ENCODE data around the gene ZC3H15.
"Not testable (repeated sequence)": the region's sequence is repeated elsewhere in the genome, so short reads cannot be mapped to it uniquely, and the experiment has no call there.

The ZC3H15 gene

GRCh38 chr2:186459009-186459408, 27.1 kb upstream of the ZC3H15 start:
- 86% methylated on average over 2 of the region's 2 CpGs; no CpG with 5 or more reads in 1 of the 2 experiments for WGBS, 2 experiments

GRCh38 chr2:186460465-186460864, 25.6 kb upstream of the ZC3H15 start:
- 50% methylated on average over 1 of the region's 1 CpG; no CpG with 5 or more reads in 1 of the 2 experiments for WGBS, 2 experiments
- H3K27ac ChIP-seq (ENCODE audit: insufficient read depth, low read depth, low read length, poor library complexity, severe bottlenecking), result no peak overlapping the region
- no peaks in the 10 kb centered on the region for H3K36me3 ChIP-seq (ENCODE audit: control insufficient read depth, insufficient read depth, low read length)
- no peak overlapping the region for H3K4me3 ChIP-seq (ENCODE audit: insufficient read depth, low read depth, low read length)
- no peaks in the 10 kb centered on the region for H3K9me3 ChIP-seq (ENCODE audit: control insufficient read depth, low read length)
- no peaks in the 10 kb centered on the region for H3K4me1 ChIP-seq (ENCODE audit: control insufficient read depth, insufficient read depth, low read length)
- H3K27me3 ChIP-seq (ENCODE audit: control insufficient read depth, insufficient read depth, low read length, poor library complexity, severe bottlenecking), result no peaks in the 10 kb centered on the region

More at GRCh38 chr2:186459009-186459408, 27.1 kb upstream of the ZC3H15 start:
- Histone ChIP-seq H3K27me3 (ENCODE audit: control insufficient read depth, insufficient read depth, low read length, poor library complexity, severe bottlenecking) (no peaks in the 10 kb centered on the region), H3K4me3 (ENCODE audit: insufficient read depth, low read depth, low read length) (no peak overlapping the region), H3K9me3 (ENCODE audit: control insufficient read depth, low read length) (no peaks in the 10 kb centered on the region), H3K27ac (ENCODE audit: insufficient read depth, low read depth, low read length, poor library complexity, severe bottlenecking) (no peak overlapping the region), H3K36me3 (ENCODE audit: control insufficient read depth, insufficient read depth, low read length) (no peaks in the 10 kb centered on the region), H3K4me1 (ENCODE audit: control insufficient read depth, insufficient read depth, low read length) (no peaks in the 10 kb centered on the region)

- H3K4me1 ChIP-seq (ENCODE audit: control insufficient read depth, insufficient read depth, low read length), result no peaks in the 10 kb centered on the region
Observed at GRCh38 chr2:186466743-186467142, 19.3 kb upstream of the ZC3H15 start.

GRCh38 chr2:186467421-186467820, 18.6 kb upstream of the ZC3H15 start:
- no peak overlapping the region for H3K27ac ChIP-seq (ENCODE audit: insufficient read depth, low read depth, low read length, poor library complexity, severe bottlenecking)
- no peaks in the 10 kb centered on the region for H3K9me3 ChIP-seq (ENCODE audit: control insufficient read depth, low read length)
- no peaks in the 10 kb centered on the region for H3K4me1 ChIP-seq (ENCODE audit: control insufficient read depth, insufficient read depth, low read length)
- 70 to 90% methylated on average over 2 of the region's 2 CpGs for WGBS, 2 experiments
- H3K4me3 ChIP-seq (ENCODE audit: insufficient read depth, low read depth, low read length), result no peak overlapping the region
- no peaks in the 10 kb centered on the region for H3K36me3 ChIP-seq (ENCODE audit: control insufficient read depth, insufficient read depth, low read length)
- H3K27me3 ChIP-seq (ENCODE audit: control insufficient read depth, insufficient read depth, low read length, poor library complexity, severe bottlenecking), result no peaks in the 10 kb centered on the region

More at GRCh38 chr2:186466743-186467142, 19.3 kb upstream of the ZC3H15 start:
- H3K27ac ChIP-seq (ENCODE audit: insufficient read depth, low read depth, low read length, poor library complexity, severe bottlenecking), result no peak overlapping the region
- no peaks in the 10 kb centered on the region for H3K36me3 ChIP-seq (ENCODE audit: control insufficient read depth, insufficient read depth, low read length)
- no peak overlapping the region for H3K4me3 ChIP-seq (ENCODE audit: insufficient read depth, low read depth, low read length)
- H3K9me3 ChIP-seq (ENCODE audit: control insufficient read depth, low read length), result no peaks in the 10 kb centered on the region
- no peaks in the 10 kb centered on the region for H3K27me3 ChIP-seq (ENCODE audit: control insufficient read depth, insufficient read depth, low read length, poor library complexity, severe bottlenecking)

GRCh38 chr2:186472722-186473493, 13.2 kb upstream of the ZC3H15 start:
- not testable (repeated sequence) for H3K4me1 ChIP-seq (ENCODE audit: control insufficient read depth, insufficient read depth, low read length); H3K36me3 ChIP-seq (ENCODE audit: control insufficient read depth, insufficient read depth, low read length); H3K4me3 ChIP-seq (ENCODE audit: insufficient read depth, low read depth, low read length); H3K27me3 ChIP-seq (ENCODE audit: control insufficient read depth, insufficient read depth, low read length, poor library complexity, severe bottlenecking); H3K27ac ChIP-seq (ENCODE audit: insufficient read depth, low read depth, low read length, poor library complexity, severe bottlenecking); H3K9me3 ChIP-seq (ENCODE audit: control insufficient read depth, low read length)
- WGBS, 2 experiments, result 92 to 96% methylated on average over 38 to 42 of the region's 49 CpGs

- H3K27me3 ChIP-seq (ENCODE audit: control insufficient read depth, insufficient read depth, low read length, poor library complexity, severe bottlenecking); H3K4me3 ChIP-seq (ENCODE audit: insufficient read depth, low read depth, low read length); H3K4me1 ChIP-seq (ENCODE audit: control insufficient read depth, insufficient read depth, low read length); H3K9me3 ChIP-seq (ENCODE audit: control insufficient read depth, low read length); H3K36me3 ChIP-seq (ENCODE audit: control insufficient read depth, insufficient read depth, low read length); H3K27ac ChIP-seq (ENCODE audit: insufficient read depth, low read depth, low read length, poor library complexity, severe bottlenecking): not testable (repeated sequence)
- 86 to 92% methylated on average over 1 of the region's 1 CpG for WGBS, 2 experiments
Observed at GRCh38 chr2:186474239-186474638, 11.8 kb upstream of the ZC3H15 start.

- Histone ChIP-seq H3K36me3 (ENCODE audit: control insufficient read depth, insufficient read depth, low read length) (peaks cover 3% of the 10 kb centered on the region), H3K9me3 (ENCODE audit: control insufficient read depth, low read length) (no peaks in the 10 kb centered on the region), H3K27ac (ENCODE audit: insufficient read depth, low read depth, low read length, poor library complexity, severe bottlenecking) (no peak overlapping the region), H3K27me3 (ENCODE audit: control insufficient read depth, insufficient read depth, low read length, poor library complexity, severe bottlenecking) (no peaks in the 10 kb centered on the region), H3K4me3 (ENCODE audit: insufficient read depth, low read depth, low read length) (no peak overlapping the region), H3K4me1 (ENCODE audit: control insufficient read depth, insufficient read depth, low read length) (no peaks in the 10 kb centered on the region)
- 64 to 78% methylated on average over 2 to 3 of the region's 3 CpGs for WGBS, 2 experiments
Observed at GRCh38 chr2:186477790-186478189, 8.3 kb upstream of the ZC3H15 start.

GRCh38 chr2:186480991-186481390, 5.1 kb upstream of the ZC3H15 start:
- no peaks in the 10 kb centered on the region for H3K27me3 ChIP-seq (ENCODE audit: control insufficient read depth, insufficient read depth, low read length, poor library complexity, severe bottlenecking)
- H3K36me3 ChIP-seq (ENCODE audit: control insufficient read depth, insufficient read depth, low read length), result no peaks in the 10 kb centered on the region
- no peak overlapping the region for H3K27ac ChIP-seq (ENCODE audit: insufficient read depth, low read depth, low read length, poor library complexity, severe bottlenecking)
- H3K4me1 ChIP-seq (ENCODE audit: control insufficient read depth, insufficient read depth, low read length), result no peaks in the 10 kb centered on the region
- H3K4me3 ChIP-seq (ENCODE audit: insufficient read depth, low read depth, low read length), result no peak overlapping the region
- H3K9me3 ChIP-seq (ENCODE audit: control insufficient read depth, low read length), result no peaks in the 10 kb centered on the region
- 90 to 93% methylated on average over 1 of the region's 1 CpG for WGBS, 2 experiments

- H3K27me3 ChIP-seq (ENCODE audit: control insufficient read depth, insufficient read depth, low read length, poor library complexity, severe bottlenecking), result no peaks in the 10 kb centered on the region
- WGBS, 2 experiments, result 90 to 92% methylated on average over 6 of the region's 6 CpGs
- no peak overlapping the region for H3K4me3 ChIP-seq (ENCODE audit: insufficient read depth, low read depth, low read length)
- no peaks in the 10 kb centered on the region for H3K36me3 ChIP-seq (ENCODE audit: control insufficient read depth, insufficient read depth, low read length)
- H3K4me1 ChIP-seq (ENCODE audit: control insufficient read depth, insufficient read depth, low read length), result peaks cover 4% of the 10 kb centered on the region
- H3K27ac ChIP-seq (ENCODE audit: insufficient read depth, low read depth, low read length, poor library complexity, severe bottlenecking), result no peak overlapping the region
- no peaks in the 10 kb centered on the region for H3K9me3 ChIP-seq (ENCODE audit: control insufficient read depth, low read length)
Observed at GRCh38 chr2:186484062-186484735, 1.9 kb upstream of the ZC3H15 start.

- Histone ChIP-seq H3K27me3 (ENCODE audit: control insufficient read depth, insufficient read depth, low read length, poor library complexity, severe bottlenecking) (no peaks in the 10 kb centered on the region), H3K4me1 (ENCODE audit: control insufficient read depth, insufficient read depth, low read length) (peaks cover 4% of the 10 kb centered on the region), H3K9me3 (ENCODE audit: control insufficient read depth, low read length) (no peaks in the 10 kb centered on the region), H3K36me3 (ENCODE audit: control insufficient read depth, insufficient read depth, low read length) (no peaks in the 10 kb centered on the region), H3K4me3 (ENCODE audit: insufficient read depth, low read depth, low read length) (peak overlapping the region; percentile 91), H3K27ac (ENCODE audit: insufficient read depth, low read depth, low read length, poor library complexity, severe bottlenecking) (peak overlapping the region; percentile 98)
- WGBS, 2 experiments, result 1 to 3% methylated on average over 10 of the region's 10 CpGs
Observed at GRCh38 chr2:186485576-186485870, 537 bp upstream of the ZC3H15 start.

Measured in ectodermal cell (in vitro differentiated cells).